GM12874 (cell line): ENCODE results near the gene C8A.

Experiments used
- TF ChIP-seq, protein P1 (sequence below): IDR thresholded peaks from 2 replicates; pipeline ENCODE4 v1.5.1; 2011; ENCODE audit warnings: low read depth, mild to moderate bottlenecking, control low read depth, low read length, moderate library complexity; ENCODE audit not compliant: insufficient read depth

C8A gene

DNA sequence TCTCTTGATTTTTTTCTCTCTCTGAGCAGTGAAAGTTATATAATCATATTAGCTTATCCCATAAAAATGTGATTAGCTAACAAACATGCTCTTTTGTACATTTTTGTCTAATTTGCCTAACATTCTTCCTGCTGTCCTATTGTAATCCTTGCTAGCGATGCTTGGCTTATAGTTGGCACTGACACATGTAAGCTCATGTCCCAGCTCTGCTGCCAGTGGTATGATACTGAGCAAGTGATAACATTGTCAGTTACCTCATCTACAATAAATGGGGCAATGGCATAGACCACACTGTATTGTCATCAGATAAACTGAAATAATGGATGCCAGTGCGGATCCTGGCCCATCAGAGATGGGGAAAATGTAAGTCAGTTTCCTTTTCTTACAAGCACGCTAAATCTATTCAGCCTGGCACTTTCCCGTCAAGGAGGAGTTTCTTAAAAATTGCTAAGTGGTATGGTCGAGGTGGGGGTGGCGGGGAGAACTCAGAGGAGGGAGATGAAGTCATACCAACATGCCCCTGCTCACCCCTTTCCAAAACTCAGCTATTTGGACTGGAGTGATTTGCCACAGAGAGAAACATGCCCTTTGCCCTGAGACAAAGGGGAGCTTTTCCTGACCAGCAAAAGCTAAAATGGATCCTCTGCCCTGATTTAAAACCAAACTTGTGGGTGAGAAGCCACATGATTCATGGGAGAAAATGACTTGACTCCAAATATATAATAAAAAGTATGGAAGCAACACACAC is 36.7 kb upstream of the C8A start:
- TF ChIP-seq, protein P1, sequence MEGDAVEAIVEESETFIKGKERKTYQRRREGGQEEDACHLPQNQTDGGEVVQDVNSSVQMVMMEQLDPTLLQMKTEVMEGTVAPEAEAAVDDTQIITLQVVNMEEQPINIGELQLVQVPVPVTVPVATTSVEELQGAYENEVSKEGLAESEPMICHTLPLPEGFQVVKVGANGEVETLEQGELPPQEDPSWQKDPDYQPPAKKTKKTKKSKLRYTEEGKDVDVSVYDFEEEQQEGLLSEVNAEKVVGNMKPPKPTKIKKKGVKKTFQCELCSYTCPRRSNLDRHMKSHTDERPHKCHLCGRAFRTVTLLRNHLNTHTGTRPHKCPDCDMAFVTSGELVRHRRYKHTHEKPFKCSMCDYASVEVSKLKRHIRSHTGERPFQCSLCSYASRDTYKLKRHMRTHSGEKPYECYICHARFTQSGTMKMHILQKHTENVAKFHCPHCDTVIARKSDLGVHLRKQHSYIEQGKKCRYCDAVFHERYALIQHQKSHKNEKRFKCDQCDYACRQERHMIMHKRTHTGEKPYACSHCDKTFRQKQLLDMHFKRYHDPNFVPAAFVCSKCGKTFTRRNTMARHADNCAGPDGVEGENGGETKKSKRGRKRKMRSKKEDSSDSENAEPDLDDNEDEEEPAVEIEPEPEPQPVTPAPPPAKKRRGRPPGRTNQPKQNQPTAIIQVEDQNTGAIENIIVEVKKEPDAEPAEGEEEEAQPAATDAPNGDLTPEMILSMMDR: no peak

- TF ChIP-seq, protein P1: no peak
These were observed 35.2 kb upstream of the C8A start, which contains the start of gene FYB2 for GRCh38 chr1:56819387-56819899. FYB2 (minus strand) TSS chr1:56819404; CDS start chr1:56819290, 114 bp downstream.

- TF ChIP-seq, protein P1: peak; percentile 96
These were observed 33.7 kb upstream of the C8A start for GRCh38 chr1:56820755-56821461.

DNA sequence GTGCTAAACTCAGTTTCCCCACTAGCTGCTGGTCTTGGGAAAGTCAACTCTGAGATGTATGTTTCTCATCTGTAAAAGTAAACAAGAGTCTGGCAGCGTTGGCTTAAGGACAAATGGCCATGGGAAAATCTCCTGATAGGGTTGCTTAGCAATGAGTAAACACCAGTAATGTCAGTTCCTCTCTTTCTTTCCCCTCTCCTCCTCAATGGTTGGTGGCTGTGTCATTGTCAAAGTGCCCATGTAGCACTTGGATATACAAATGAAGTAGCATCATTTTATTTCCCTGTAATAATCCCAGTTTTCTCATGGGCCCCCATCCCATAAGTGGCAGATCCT is 33.2 kb upstream of the C8A start:
- TF ChIP-seq, protein P1: no peak

- TF ChIP-seq, protein P1: no peak
These were observed 30.3 kb upstream of the C8A start for GRCh38 chr1:56824271-56824670.

DNA sequence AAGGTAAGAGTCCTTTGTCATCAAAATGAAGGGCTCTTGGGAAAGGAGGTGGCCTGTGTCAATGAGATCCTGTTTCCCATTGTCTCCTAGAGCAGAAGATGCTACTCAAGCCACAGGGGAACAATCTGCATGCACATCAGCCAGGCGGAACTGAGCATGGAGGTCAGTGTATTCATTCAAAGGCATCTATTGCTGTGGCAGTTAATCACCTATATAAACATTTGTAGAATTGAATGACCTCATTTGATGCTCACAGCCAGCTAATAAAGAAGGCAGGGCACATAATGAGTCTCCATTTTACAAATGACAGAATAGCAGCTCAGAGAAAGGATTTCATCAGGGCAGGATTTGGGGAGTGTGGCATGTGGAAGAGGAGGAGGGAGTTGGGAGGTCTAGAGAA is 29.7 kb upstream of the C8A start:
- TF ChIP-seq, protein P1: no peak

GRCh38 chr1:56825436-56825835 is 29.2 kb upstream of the C8A start:
- TF ChIP-seq, protein P1: no peak
